OCI-LY3 (cell line): ENCODE data around the gene MIB1.

Source experiments
- CTCF ChIP-seq: fragments of 200-600, 300-600 bp; sonication (generic); IDR thresholded peaks from 2 replicates; pipeline ENCODE4 v1.5.1; 2014; ENCODE audit warnings: antibody characterized with exemption, low read length, low read depth
- EZH2phosphoT487 ChIP-seq: fragments of 200-600 bp; shearing (Covaris generic); IDR thresholded peaks from 2 replicates; pipeline ENCODE4 v1.6.1; 2018; ENCODE audit warnings: antibody characterized with exemption, mixed run types, low read depth

- no peak for TF ChIP-seq CTCF
- no peak for TF ChIP-seq EZH2phosphoT487
These were observed 57.5 kb downstream of the MIB1 start for GRCh38 chr18:21798126-21798525.
